GM18951 (cell line): Measurements from ENCODE around the gene DCTN1.

Experiments
- POLR2A ChIP-seq: IDR thresholded peaks from 4 replicates; pipeline ENCODE4 v1.6.1; 2011; ENCODE audit warnings: mild to moderate bottlenecking; ENCODE audit not compliant: insufficient read length, insufficient read depth; ENCODE audit errors: extremely low read depth
- in situ Hi-C: fragments of 300-500 bp; cut with MboI; formaldehyde crosslinking; loops from one replicate; pipeline ENCODE4 v1.12.0; 2022; ENCODE audit warnings: low sequenced_read_pairs, mixed read lengths, inconsistent platforms; ENCODE audit not compliant: unreplicated experiment

Gene DCTN1

GRCh38 chr2:74419345-74419744 is 39.2 kb upstream of the DCTN1 start:
- in situ Hi-C loops: no loop called here
- no peak for TF ChIP-seq POLR2A

- no peak for TF ChIP-seq POLR2A
- in situ Hi-C loops: no loop called here
Measured at GRCh38 chr2:74418312-74418711, 38.2 kb upstream of the DCTN1 start.

- in situ Hi-C loops: no loop called here
- no peak for TF ChIP-seq POLR2A
Measured at GRCh38 chr2:74417763-74418162, 37.7 kb upstream of the DCTN1 start.

- in situ Hi-C loops: no loop called here
- no peak for TF ChIP-seq POLR2A
Measured at GRCh38 chr2:74417197-74417596, 37.1 kb upstream of the DCTN1 start.

GRCh38 chr2:74416778-74417177 is 36.7 kb upstream of the DCTN1 start:
- in situ Hi-C loops: no loop called here

GRCh38 chr2:74415762-74416395 is 35.8 kb upstream of the DCTN1 start:
- in situ Hi-C loops: no loop called here
- no peak for TF ChIP-seq POLR2A

More at GRCh38 chr2:74416778-74417177, 36.7 kb upstream of the DCTN1 start:
- TF ChIP-seq POLR2A: no peak

- in situ Hi-C loops: no loop called here
Measured at GRCh38 chr2:74414881-74415761, 35.0 kb upstream of the DCTN1 start.

GRCh38 chr2:74414441-74414840 is 34.3 kb upstream of the DCTN1 start:
- no peak for TF ChIP-seq POLR2A

More at GRCh38 chr2:74414881-74415761, 35.0 kb upstream of the DCTN1 start:
- no peak for TF ChIP-seq POLR2A

GRCh38 chr2:74413001-74413698 is 33.0 kb upstream of the DCTN1 start:
- in situ Hi-C loops: no loop called here
- no peak for TF ChIP-seq POLR2A

More at GRCh38 chr2:74414441-74414840, 34.3 kb upstream of the DCTN1 start:
- in situ Hi-C loops: no loop called here

- TF ChIP-seq POLR2A: no peak
- in situ Hi-C loops: no loop called here
Measured at GRCh38 chr2:74407682-74408081, 27.6 kb upstream of the DCTN1 start.

- in situ Hi-C loops: no loop called here
- TF ChIP-seq POLR2A: no peak
Measured at GRCh38 chr2:74406035-74406434, 25.9 kb upstream of the DCTN1 start.

GRCh38 chr2:74401891-74402290 is 21.8 kb upstream of the DCTN1 start:
- no peak for TF ChIP-seq POLR2A
- in situ Hi-C loops: no loop called here

GRCh38 chr2:74399785-74400184 is 19.7 kb upstream of the DCTN1 start:
- in situ Hi-C loops: no loop called here

More at GRCh38 chr2:74399785-74400184, 19.7 kb upstream of the DCTN1 start:
- TF ChIP-seq POLR2A: no peak
